IPS-18a (cell line): ENCODE data around the gene ANKRD6.

Experiments used
- H3K27ac ChIP-seq: one replicate; pipeline ENCODE4 v1.5.1; 2013; ENCODE audit warnings: low read length
- H3K27me3 ChIP-seq: one replicate; pipeline ENCODE4 v1.6.1; 2013; ENCODE audit warnings: mild to moderate bottlenecking, low read length; ENCODE audit not compliant: control insufficient read depth, insufficient read depth
- H3K36me3 ChIP-seq: one replicate; pipeline ENCODE4 v1.6.1; 2013; ENCODE audit warnings: low read depth, low read length; ENCODE audit not compliant: control insufficient read depth
- H3K4me1 ChIP-seq: one replicate; pipeline ENCODE4 v1.6.1; 2013; ENCODE audit warnings: low read depth, low read length; ENCODE audit not compliant: control insufficient read depth
- H3K4me3 ChIP-seq: one replicate; pipeline ENCODE4 v1.5.1; 2013; ENCODE audit warnings: low read length
- H3K9ac ChIP-seq: one replicate; pipeline ENCODE4 v1.6.1; 2013; ENCODE audit warnings: mild to moderate bottlenecking, low read length, moderate library complexity
- H3K9me3 ChIP-seq: one replicate; pipeline ENCODE4 v1.6.1; 2013; ENCODE audit warnings: low read depth, low read length; ENCODE audit not compliant: control insufficient read depth

Gene ANKRD6

GRCh38 chr6:89475634-89476033, 42.7 kb downstream of the ANKRD6 start:
- no peak overlapping the region for H3K4me3 ChIP-seq

GRCh38 chr6:89479897-89480296, 46.9 kb downstream of the ANKRD6 start:
- Histone ChIP-seq H3K9me3 (no peaks in the 10 kb centered on the region), H3K4me1 (peaks cover 33% of the 10 kb centered on the region), H3K27ac (no peak overlapping the region), H3K4me3 (no peak overlapping the region), H3K36me3 (no peaks in the 10 kb centered on the region), H3K27me3 (no peaks in the 10 kb centered on the region), H3K9ac (no peak overlapping the region)

More at GRCh38 chr6:89475634-89476033, 42.7 kb downstream of the ANKRD6 start:
- Histone ChIP-seq H3K9me3 (no peaks in the 10 kb centered on the region), H3K36me3 (no peaks in the 10 kb centered on the region), H3K4me1 (no peaks in the 10 kb centered on the region), H3K9ac (no peak overlapping the region), H3K27ac (no peak overlapping the region), H3K27me3 (no peaks in the 10 kb centered on the region)

GRCh38 chr6:89481695-89482094, 48.7 kb downstream of the ANKRD6 start:
- H3K4me1 ChIP-seq = peaks cover 38% of the 10 kb centered on the region
- no peaks in the 10 kb centered on the region for H3K9me3 ChIP-seq
- H3K27ac ChIP-seq = no peak overlapping the region
- no peaks in the 10 kb centered on the region for H3K27me3 ChIP-seq
- no peaks in the 10 kb centered on the region for H3K36me3 ChIP-seq
- H3K4me3 ChIP-seq = no peak overlapping the region
- no peak overlapping the region for H3K9ac ChIP-seq

DNA sequence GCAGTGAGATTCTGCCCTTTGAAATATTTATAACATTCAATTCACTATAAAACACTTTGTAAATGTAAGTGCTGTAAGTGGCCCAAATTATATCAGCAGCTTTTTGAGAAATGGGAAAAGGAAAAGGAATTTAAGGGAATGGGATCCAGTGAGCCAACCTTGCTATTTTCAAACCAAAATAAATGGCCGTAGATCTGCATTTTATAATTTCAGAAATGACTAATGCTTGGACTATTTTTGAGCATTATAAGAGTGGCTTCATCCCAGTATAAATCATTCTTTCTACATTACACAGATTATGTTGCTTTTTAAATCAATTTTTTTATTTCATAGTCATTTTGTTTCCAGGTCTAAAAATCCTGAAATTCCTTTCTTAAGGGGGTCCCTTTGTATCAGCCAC, 49.2 kb downstream of the ANKRD6 start:
- Histone ChIP-seq H3K4me3 (no peak overlapping the region), H3K36me3 (no peaks in the 10 kb centered on the region), H3K27ac (no peak overlapping the region), H3K9me3 (no peaks in the 10 kb centered on the region), H3K4me1 (peaks cover 38% of the 10 kb centered on the region), H3K9ac (no peak overlapping the region), H3K27me3 (no peaks in the 10 kb centered on the region)

GRCh38 chr6:89483111-89483720, 50.3 kb downstream of the ANKRD6 start:
- Histone ChIP-seq H3K9ac (peak overlapping the region; percentile 10), H3K36me3 (no peaks in the 10 kb centered on the region), H3K27ac (peak overlapping the region; percentile 69), H3K27me3 (no peaks in the 10 kb centered on the region), H3K4me1 (peaks cover 38% of the 10 kb centered on the region), H3K4me3 (no peak overlapping the region), H3K9me3 (no peaks in the 10 kb centered on the region)

GRCh38 chr6:89485320-89485719, 52.4 kb downstream of the ANKRD6 start:
- no peak overlapping the region for H3K4me3 ChIP-seq
- H3K27me3 ChIP-seq = no peaks in the 10 kb centered on the region
- no peaks in the 10 kb centered on the region for H3K36me3 ChIP-seq
- H3K9me3 ChIP-seq = no peaks in the 10 kb centered on the region
- H3K4me1 ChIP-seq = peaks cover 38% of the 10 kb centered on the region
- no peak overlapping the region for H3K9ac ChIP-seq
- no peak overlapping the region for H3K27ac ChIP-seq

DNA sequence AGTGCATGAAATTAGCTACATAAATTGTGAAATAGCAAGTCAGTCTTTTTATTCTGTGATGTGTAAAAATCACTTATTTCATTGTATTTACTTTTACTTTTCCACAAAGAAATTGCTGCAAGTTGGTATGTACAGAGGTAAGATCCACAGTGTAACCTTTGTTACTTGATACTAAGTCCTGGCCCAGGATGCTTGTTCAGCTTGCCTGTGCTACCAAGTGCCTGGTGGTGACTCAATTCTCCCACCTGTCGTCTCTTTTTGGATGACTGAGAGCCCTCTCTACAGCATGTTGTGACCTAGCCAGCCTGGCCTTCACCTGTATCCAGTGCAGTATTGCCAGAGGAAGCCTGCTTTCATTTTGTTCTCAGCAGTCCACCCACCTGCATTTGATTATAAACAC, 54.9 kb downstream of the ANKRD6 start:
- Histone ChIP-seq H3K4me3 (no peak overlapping the region), H3K27ac (no peak overlapping the region), H3K9ac (no peak overlapping the region), H3K4me1 (peaks cover 33% of the 10 kb centered on the region), H3K27me3 (no peaks in the 10 kb centered on the region), H3K36me3 (no peaks in the 10 kb centered on the region), H3K9me3 (no peaks in the 10 kb centered on the region)

DNA sequence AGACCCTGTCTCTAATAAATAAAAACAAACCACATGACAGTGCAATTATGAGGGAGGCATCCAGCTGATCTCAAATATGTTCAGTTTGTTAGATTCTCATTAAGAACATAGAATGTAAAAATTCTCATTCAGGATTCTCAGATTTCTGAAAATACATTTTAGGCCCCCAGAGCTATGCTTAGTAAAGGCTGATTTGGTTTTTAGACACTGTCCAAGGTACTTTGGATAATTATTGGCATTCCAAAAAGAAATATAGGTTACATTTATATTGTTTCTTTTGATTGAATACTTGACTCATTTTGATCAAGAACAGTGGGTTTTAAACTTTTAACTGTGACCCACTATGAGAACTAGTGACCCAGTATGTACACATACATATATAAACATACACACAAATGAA, 55.5 kb downstream of the ANKRD6 start:
- H3K4me1 ChIP-seq = peaks cover 29% of the 10 kb centered on the region
- no peaks in the 10 kb centered on the region for H3K36me3 ChIP-seq
- H3K27ac ChIP-seq = no peak overlapping the region
- H3K27me3 ChIP-seq = no peaks in the 10 kb centered on the region
- no peaks in the 10 kb centered on the region for H3K9me3 ChIP-seq
- H3K4me3 ChIP-seq = no peak overlapping the region
- H3K9ac ChIP-seq = no peak overlapping the region

GRCh38 chr6:89489078-89489477, 56.1 kb downstream of the ANKRD6 start:
- H3K4me3 ChIP-seq = no peak overlapping the region
- no peaks in the 10 kb centered on the region for H3K9me3 ChIP-seq
- H3K27ac ChIP-seq = no peak overlapping the region
- no peaks in the 10 kb centered on the region for H3K27me3 ChIP-seq
- H3K4me1 ChIP-seq = peaks cover 23% of the 10 kb centered on the region
- no peaks in the 10 kb centered on the region for H3K36me3 ChIP-seq
- H3K9ac ChIP-seq = no peak overlapping the region

DNA sequence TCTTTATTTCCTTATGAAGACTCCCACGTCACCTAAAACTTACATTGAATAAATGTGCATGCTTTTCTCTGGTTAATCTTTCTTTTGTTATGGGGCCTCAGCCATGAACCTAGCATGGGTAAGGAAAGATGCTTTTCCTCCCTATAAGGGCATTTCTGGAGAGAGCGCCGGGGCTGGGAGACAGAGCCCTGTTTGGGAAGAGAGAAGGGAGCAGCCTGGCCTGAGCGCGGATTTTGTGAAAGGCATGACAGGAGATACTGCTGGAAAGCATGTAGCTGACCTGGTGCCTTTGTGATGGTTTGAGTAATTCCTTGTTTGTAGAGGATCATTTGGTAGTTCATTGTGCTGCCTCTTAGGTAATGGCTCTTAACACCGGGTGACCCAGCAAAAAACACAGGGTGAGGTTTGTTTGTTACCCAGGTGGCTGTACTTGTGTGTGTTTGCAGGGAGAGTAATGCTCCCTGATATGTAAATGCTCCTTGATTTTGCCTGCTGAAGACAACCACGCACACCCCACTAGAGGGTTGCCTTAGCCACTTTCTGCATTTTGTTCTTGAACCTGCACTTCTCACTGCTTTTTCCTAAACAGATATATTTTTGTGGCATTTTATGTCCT, 59.2 kb downstream of the ANKRD6 start:
- Histone ChIP-seq H3K27ac (no peak overlapping the region), H3K9ac (no peak overlapping the region), H3K9me3 (no peaks in the 10 kb centered on the region), H3K4me3 (no peak overlapping the region), H3K27me3 (no peaks in the 10 kb centered on the region), H3K36me3 (no peaks in the 10 kb centered on the region), H3K4me1 (peaks cover 18% of the 10 kb centered on the region)

- peaks cover 18% of the 10 kb centered on the region for H3K4me1 ChIP-seq
Measured at GRCh38 chr6:89494131-89494793, 61.3 kb downstream of the ANKRD6 start.

More at GRCh38 chr6:89494131-89494793, 61.3 kb downstream of the ANKRD6 start:
- no peaks in the 10 kb centered on the region for H3K27me3 ChIP-seq
- no peak overlapping the region for H3K27ac ChIP-seq
- no peak overlapping the region for H3K4me3 ChIP-seq
- H3K36me3 ChIP-seq = no peaks in the 10 kb centered on the region
- H3K9ac ChIP-seq = no peak overlapping the region
- H3K9me3 ChIP-seq = no peaks in the 10 kb centered on the region
